ENCODE results near the gene IGFBP7. TPM values are rescaled to one million over a fixed set of nuclear protein-coding genes. Genes with fewer than 3 reads are reported as not detected.

The IGFBP7 gene
- total and polyA plus RNA-seq, 2 of the 8 experiments (the other 6 are each of a cell fraction or from before 2014, with no cell fraction given) = 0.17 to 0.48 TPM

GRCh38 chr4:57131849-57132742 is 21.9 kb upstream of the IGFBP7 start (continued):
- TF ChIP-seq SP1 (IDR thresholded peaks at IDR 0.05; ENCODE audit: low read depth, low read length) = 0 out of 2 replicates have a peak, but pooled peaks have one; percentile 12
- no peak for TF ChIP-seq ZNF274 (IDR thresholded peaks at IDR 0.05; ENCODE audit: borderline replicate concordance, extremely low read depth, low read length)
